AG04450 (cell line): ENCODE results near the gene POR. TPM values are rescaled to one million over a fixed set of nuclear protein-coding genes. Genes with fewer than 3 reads are reported as not detected.

Source experiments
- CTCF ChIA-PET: fragments of 300-600, 350-600 bp; formaldehyde crosslinking; extraction: SDS; loops from one replicate; lab custom pipeline; 2022; ENCODE audit warnings: antibody characterized with exemption, inconsistent platforms; lab: Charles Lee
- POLR2A ChIA-PET: fragments of 350-600 bp; formaldehyde crosslinking; extraction: SDS; loops from one replicate; lab custom pipeline; 2021; ENCODE audit warnings: antibody characterized with exemption, inconsistent platforms; lab: Yijun Ruan, JAX
- DNase-seq: peaks from one replicate; pipeline ENCODE4 v3.0.0-alpha.2; 2011; ENCODE audit warnings: low read depth, low spot score
- H3K27ac ChIP-seq: one replicate; pipeline ENCODE4 v1.5.1; 2012; ENCODE audit warnings: low read depth, low read length, control low read depth
- H3K27me3 ChIP-seq: one replicate; pipeline ENCODE4 v1.6.0; 2012; ENCODE audit warnings: low read length; ENCODE audit not compliant: control insufficient read depth, insufficient read depth
- H3K4me3 ChIP-seq: 2 replicates; pipeline ENCODE4 v1.5.1; 2011; ENCODE audit warnings: mild to moderate bottlenecking, low read depth, low read length, control low read depth
- H3K9me3 ChIP-seq: 2 replicates; pipeline ENCODE4 v1.5.1; 2012; ENCODE audit warnings: low read length; ENCODE audit not compliant: control insufficient read depth, insufficient read depth
- polyA plus RNA-seq: library from polyadenylated mRNA; depleted of rRNA; stranded (reverse); fragments of >200 nt; gene quantifications from 2 replicates; pipeline ENCODE4 v1.2.3, GENCODE V29; 2011
- TF ChIP-seq, protein P1 (sequence below): IDR thresholded peaks from 2 replicates; pipeline ENCODE4 v1.5.1; 2011; ENCODE audit warnings: low read depth, low read length, control low read depth, inconsistent platforms

The POR gene
- polyA plus RNA-seq, 1 experiment = 39.0 TPM

GRCh38 chr7:75987805-75988567 is 73.0 kb downstream of the POR start:
- no peak overlapping the region for H3K4me3 ChIP-seq
- TF ChIP-seq, protein P1, sequence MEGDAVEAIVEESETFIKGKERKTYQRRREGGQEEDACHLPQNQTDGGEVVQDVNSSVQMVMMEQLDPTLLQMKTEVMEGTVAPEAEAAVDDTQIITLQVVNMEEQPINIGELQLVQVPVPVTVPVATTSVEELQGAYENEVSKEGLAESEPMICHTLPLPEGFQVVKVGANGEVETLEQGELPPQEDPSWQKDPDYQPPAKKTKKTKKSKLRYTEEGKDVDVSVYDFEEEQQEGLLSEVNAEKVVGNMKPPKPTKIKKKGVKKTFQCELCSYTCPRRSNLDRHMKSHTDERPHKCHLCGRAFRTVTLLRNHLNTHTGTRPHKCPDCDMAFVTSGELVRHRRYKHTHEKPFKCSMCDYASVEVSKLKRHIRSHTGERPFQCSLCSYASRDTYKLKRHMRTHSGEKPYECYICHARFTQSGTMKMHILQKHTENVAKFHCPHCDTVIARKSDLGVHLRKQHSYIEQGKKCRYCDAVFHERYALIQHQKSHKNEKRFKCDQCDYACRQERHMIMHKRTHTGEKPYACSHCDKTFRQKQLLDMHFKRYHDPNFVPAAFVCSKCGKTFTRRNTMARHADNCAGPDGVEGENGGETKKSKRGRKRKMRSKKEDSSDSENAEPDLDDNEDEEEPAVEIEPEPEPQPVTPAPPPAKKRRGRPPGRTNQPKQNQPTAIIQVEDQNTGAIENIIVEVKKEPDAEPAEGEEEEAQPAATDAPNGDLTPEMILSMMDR = no peak
- no peak overlapping the region for H3K27ac ChIP-seq
- DNase-seq = no peak
- ChIA-PET POLR2A (no interaction called here), CTCF (no interaction called here)
- no peaks in the 10 kb centered on the region for H3K27me3 ChIP-seq
- H3K9me3 ChIP-seq = no peaks in the 10 kb centered on the region; the same call in 1 of the 2 replicates

DNA sequence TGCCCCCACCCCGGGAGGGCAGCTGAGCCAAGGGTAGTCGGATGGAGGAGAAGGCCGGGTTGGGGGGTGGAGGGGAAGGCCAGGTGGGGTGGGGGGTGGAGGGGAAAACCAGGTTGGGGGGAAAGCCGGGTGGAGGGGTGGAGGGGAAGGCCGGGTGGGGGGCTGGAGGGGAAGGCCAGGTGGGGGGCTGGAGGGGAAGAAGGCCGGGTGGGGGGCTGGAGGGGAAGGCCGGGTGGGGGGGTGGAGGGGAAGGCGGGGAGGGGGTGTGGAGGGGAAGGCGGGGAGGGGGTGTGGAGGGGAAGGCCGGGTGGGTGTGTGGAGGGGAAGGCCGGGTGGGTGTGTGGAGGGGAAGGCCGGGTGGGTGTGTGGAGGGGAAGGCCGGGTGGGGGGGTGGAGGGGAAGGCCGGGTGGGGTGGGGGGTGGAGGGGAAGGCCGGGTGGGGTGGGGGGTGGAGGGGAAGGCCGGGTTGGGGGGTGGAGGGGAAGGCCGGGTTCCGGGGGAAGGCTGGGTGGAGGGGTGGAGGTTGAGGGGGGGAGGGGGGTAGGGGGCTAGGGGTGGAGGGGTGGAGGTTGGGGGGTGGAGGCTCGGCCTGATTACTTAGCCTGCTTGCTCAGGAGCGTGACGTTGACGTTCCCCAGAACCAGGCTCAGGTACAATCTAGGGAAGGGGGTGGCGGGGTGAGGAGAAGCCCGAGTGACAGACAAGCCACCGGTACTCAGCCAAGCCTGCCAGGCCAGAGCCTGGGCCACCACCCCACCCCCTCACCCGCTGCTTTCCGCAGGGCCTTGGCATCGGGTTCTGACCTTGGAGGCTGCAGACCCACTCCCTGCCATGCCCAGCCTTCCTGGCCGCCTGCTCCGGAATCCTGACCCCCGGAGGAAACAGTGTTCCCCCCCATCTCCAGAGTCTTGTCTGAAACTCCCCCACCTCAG is 73.9 kb downstream of the POR start:
- H3K4me3 ChIP-seq = no peak overlapping the region
- TF ChIP-seq, protein P1 = no peak
- POLR2A ChIA-PET = interaction anchor here (0.6 kb wide), 1 partner anchor 302 kb away, joined by 3 read pairs; no protein-coding TSS in a partner anchor
- no peaks in the 10 kb centered on the region; the same call in 1 of the 2 replicates for H3K9me3 ChIP-seq
- no peak overlapping the region for H3K27ac ChIP-seq
- CTCF ChIA-PET = no interaction called here
- no peak for DNase-seq
- no peaks in the 10 kb centered on the region for H3K27me3 ChIP-seq

DNA sequence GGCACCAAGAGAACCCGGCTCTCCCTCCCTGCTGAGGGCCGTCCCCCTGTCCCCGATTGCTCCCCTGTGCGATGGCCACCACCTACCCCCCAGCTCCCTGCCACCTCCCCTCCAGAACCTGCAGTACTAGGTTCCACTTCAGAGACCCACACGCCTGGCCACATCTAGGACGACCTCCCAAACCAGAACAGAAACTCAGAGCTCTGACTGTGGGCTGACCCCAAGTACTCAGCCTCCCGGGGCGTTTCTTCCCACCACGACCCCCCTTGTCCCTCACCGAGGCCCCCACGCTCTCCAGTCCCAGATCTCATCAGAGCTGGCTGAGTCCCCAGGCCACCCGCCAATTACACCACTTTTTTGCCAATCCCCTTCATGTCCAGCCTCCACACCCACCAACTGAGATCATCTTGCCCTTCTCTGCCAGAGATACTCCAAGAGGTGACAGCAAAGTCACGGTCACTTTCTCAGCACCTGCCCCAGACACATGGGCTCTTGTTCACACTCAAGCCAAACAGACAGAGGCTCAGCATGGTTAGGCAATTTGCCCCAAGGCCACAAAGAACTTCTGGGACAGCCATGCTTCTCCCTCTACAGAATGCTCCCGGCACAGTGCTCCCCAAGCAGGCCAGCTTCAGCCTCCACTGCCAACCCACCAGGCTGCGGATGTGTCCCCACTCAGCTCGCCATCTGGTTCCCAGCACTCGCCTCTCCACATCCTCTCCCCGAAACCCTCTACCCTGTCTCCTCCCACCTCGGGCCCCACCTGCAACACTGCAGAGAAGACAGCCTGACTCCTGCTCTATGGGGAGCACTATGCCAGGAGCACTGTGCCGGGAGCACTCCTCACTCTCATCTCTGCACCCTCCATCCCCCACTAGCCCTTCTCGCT is 74.8 kb downstream of the POR start:
- no peak overlapping the region for H3K27ac ChIP-seq
- H3K9me3 ChIP-seq = no peaks in the 10 kb centered on the region; the same call in 1 of the 2 replicates
- DNase-seq = no peak
- TF ChIP-seq, protein P1 = no peak
- ChIA-PET CTCF (no interaction called here), POLR2A (interaction anchor here (0.6 kb wide), 1 partner anchor 301 kb away, joined by 3 read pairs; no protein-coding TSS in a partner anchor)
- H3K27me3 ChIP-seq = no peaks in the 10 kb centered on the region
- H3K4me3 ChIP-seq = no peak overlapping the region

DNA sequence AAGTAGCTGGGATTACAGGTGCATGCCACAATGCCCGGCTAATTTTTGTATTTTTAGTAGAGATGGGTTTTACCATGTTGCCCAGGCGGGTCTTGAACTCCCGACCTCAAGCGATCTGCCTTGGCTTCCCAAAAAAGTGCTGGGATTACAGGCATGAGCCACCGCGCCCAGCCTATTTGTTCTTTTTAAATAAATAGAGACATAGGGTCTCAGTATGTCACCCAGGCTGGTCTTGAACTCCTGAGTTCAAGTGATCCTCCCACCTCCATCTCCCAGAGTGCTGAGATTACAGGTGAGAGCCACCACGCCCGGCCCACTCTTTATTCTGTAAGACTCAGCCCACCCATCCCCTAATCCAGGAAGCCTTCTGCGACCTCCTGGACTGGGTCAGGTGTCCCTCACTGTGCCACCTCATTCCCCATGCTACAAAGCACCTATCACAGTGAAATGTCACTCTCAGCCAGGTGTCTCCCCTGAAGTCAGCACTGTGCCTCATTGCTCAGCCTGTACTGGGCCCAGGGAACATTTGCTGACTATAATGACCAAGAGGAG is 76.7 kb downstream of the POR start:
- Histone ChIP-seq H3K27ac (no peak overlapping the region), H3K9me3 (no peaks in the 10 kb centered on the region; the same call in 1 of the 2 replicates), H3K4me3 (no peak overlapping the region), H3K27me3 (no peaks in the 10 kb centered on the region)
- CTCF ChIA-PET = no interaction called here
- TF ChIP-seq, protein P1 = no peak
- no peak for DNase-seq
- POLR2A ChIA-PET = interaction anchor here (0.6 kb wide), 1 partner anchor 35 kb away, joined by 3 read pairs; no protein-coding TSS in a partner anchor
